SIG-M5 treated with dmso at 0.1 percent for 504 hours (cell line): ENCODE data around the gene SH2B3.
A peak's percentile ranks its signal among the peaks of the same experiment; 100 is the strongest.

ENCODE experiments used
- DNase-seq: peaks from one replicate; lab custom pipeline; 2025; ENCODE audit not compliant: unreplicated experiment; lab: John Stamatoyannopoulos, UW

The SH2B3 gene

GRCh38 chr12:111427417-111428074, 21.8 kb downstream of the SH2B3 start:
- no peak for DNase-seq

- DNase-seq, result no peak
Measured at GRCh38 chr12:111428081-111428727, 22.5 kb downstream of the SH2B3 start.

- peak; percentile 77 for DNase-seq
Measured at GRCh38 chr12:111428728-111429175, 23.0 kb downstream of the SH2B3 start.

- no peak for DNase-seq
Measured at GRCh38 chr12:111429828-111430432, 24.2 kb downstream of the SH2B3 start.

- no peak for DNase-seq
Measured at GRCh38 chr12:111430433-111431353, 25.0 kb downstream of the SH2B3 start.

- DNase-seq, result no peak
Measured at GRCh38 chr12:111431772-111432171, 26.0 kb downstream of the SH2B3 start.

- no peak for DNase-seq
Measured at GRCh38 chr12:111434049-111434448, 28.3 kb downstream of the SH2B3 start.

- no peak for DNase-seq
Measured at GRCh38 chr12:111434680-111435338, 29.1 kb downstream of the SH2B3 start.

GRCh38 chr12:111435661-111436201, 30.0 kb downstream of the SH2B3 start:
- no peak for DNase-seq

GRCh38 chr12:111436266-111436665, 30.5 kb downstream of the SH2B3 start:
- DNase-seq, result no peak

- no peak for DNase-seq
Measured at GRCh38 chr12:111436811-111437210, 31.1 kb downstream of the SH2B3 start.

GRCh38 chr12:111437816-111438454, 32.2 kb downstream of the SH2B3 start:
- DNase-seq, result peak; percentile 87

GRCh38 chr12:111438481-111438880, 32.8 kb downstream of the SH2B3 start:
- DNase-seq, result peak; percentile 79

GRCh38 chr12:111439657-111440151, 34.0 kb downstream of the SH2B3 start:
- DNase-seq, result no peak

- DNase-seq, result no peak
Measured at GRCh38 chr12:111440152-111440551, 34.4 kb downstream of the SH2B3 start.

- no peak for DNase-seq
Measured at GRCh38 chr12:111440631-111441030, 34.9 kb downstream of the SH2B3 start.

- DNase-seq, result no peak
Measured at GRCh38 chr12:111441107-111441928, 35.6 kb downstream of the SH2B3 start.

GRCh38 chr12:111442301-111443045, 36.8 kb downstream of the SH2B3 start:
- no peak for DNase-seq
